ENCODE data around the gene PRG3.

Gene PRG3

GRCh38 chr11:57427727-57428082 is 46.8 kb upstream of the PRG3 start:
- H3K79me2 ChIP-seq (ENCODE audit: insufficient read depth, low read length), result peaks cover 32% of the 10 kb centered on the region
- H3K9me3 ChIP-seq (ENCODE audit: insufficient read depth, low read length), result no peaks in the 10 kb centered on the region
- peaks cover 9% of the 10 kb centered on the region; the same call in 1 of the 2 replicates for H3F3A ChIP-seq (ENCODE audit: insufficient read depth)
- peaks cover 15% of the 10 kb centered on the region for H3K36me3 ChIP-seq (ENCODE audit: low read length)
- H3K27me3 ChIP-seq (ENCODE audit: low read length), result no peaks in the 10 kb centered on the region
- peak overlapping the region; percentile 93 for H3K4me2 ChIP-seq (ENCODE audit: low read depth, low read length, poor library complexity, severe bottlenecking)
- H3K4me3 ChIP-seq (ENCODE audit: insufficient read depth, low read length, poor library complexity, severe bottlenecking), result no peak overlapping the region
- TF ChIP-seq CTCF (IDR thresholded peaks at IDR 0.05; ENCODE audit: insufficient read depth, low read length, poor library complexity, severe bottlenecking) (no peak), EZH2phosphoT487 (conservative IDR thresholded peaks at IDR 0.05; ENCODE audit: low read length) (no peak)
- no peaks in the 10 kb centered on the region; the same call in 1 of the 2 replicates for H4K20me1 ChIP-seq (ENCODE audit: low read depth, low read length)
- H3K9me2 ChIP-seq (replicated peaks; ENCODE audit: insufficient read depth, low read length), result no peaks in the 10 kb centered on the region
- peak overlapping the region; percentile 94; the same call in 1 of the 2 replicates for H3K9ac ChIP-seq (ENCODE audit: low read length)
- H3K27ac ChIP-seq (ENCODE audit: low read depth, low read length), result no peak overlapping the region
- H2AFZ ChIP-seq (ENCODE audit: low read depth, low read length, severe bottlenecking), result peak overlapping the region; percentile 96

GRCh38 chr11:57426929-57427726 is 46.2 kb upstream of the PRG3 start, which contains the start of gene SLC43A3:
Gene SLC43A3, minus strand, starts transcription at chr11:57427121. Its CDS starts 949 bp downstream, at chr11:57426172.
- Histone ChIP-seq H3K9ac (ENCODE audit: low read length) (peak within 1 kb of the TSS; percentile 94), H3K27ac (ENCODE audit: low read depth, low read length) (peak within 1 kb of the TSS; percentile 76), H3K4me2 (ENCODE audit: low read depth, low read length, poor library complexity, severe bottlenecking) (peak within 1 kb of the TSS; percentile 93), H2AFZ (ENCODE audit: low read depth, low read length, severe bottlenecking) (peak within 1 kb of the TSS; percentile 96), H3K36me3 (ENCODE audit: low read length) (peaks cover 16% of the 10 kb centered on the region), H3F3A (ENCODE audit: insufficient read depth) (peaks cover 9% of the 10 kb centered on the region; the same call in 1 of the 2 replicates), H3K79me2 (ENCODE audit: insufficient read depth, low read length) (peaks cover 38% of the 10 kb centered on the region), H3K27me3 (ENCODE audit: low read length) (no peaks in the 10 kb centered on the region), H3K9me2 (replicated peaks; ENCODE audit: insufficient read depth, low read length) (no peaks in the 10 kb centered on the region), H3K9me3 (ENCODE audit: insufficient read depth, low read length) (no peaks in the 10 kb centered on the region), H3K4me3 (ENCODE audit: insufficient read depth, low read length, poor library complexity, severe bottlenecking) (peak within 1 kb of the TSS; percentile 82), H4K20me1 (ENCODE audit: low read depth, low read length) (no peaks in the 10 kb centered on the region; the same call in 1 of the 2 replicates)
- TF ChIP-seq CTCF (IDR thresholded peaks at IDR 0.05; ENCODE audit: insufficient read depth, low read length, poor library complexity, severe bottlenecking) (no peak), EZH2phosphoT487 (conservative IDR thresholded peaks at IDR 0.05; ENCODE audit: low read length) (no peak)

DNA sequence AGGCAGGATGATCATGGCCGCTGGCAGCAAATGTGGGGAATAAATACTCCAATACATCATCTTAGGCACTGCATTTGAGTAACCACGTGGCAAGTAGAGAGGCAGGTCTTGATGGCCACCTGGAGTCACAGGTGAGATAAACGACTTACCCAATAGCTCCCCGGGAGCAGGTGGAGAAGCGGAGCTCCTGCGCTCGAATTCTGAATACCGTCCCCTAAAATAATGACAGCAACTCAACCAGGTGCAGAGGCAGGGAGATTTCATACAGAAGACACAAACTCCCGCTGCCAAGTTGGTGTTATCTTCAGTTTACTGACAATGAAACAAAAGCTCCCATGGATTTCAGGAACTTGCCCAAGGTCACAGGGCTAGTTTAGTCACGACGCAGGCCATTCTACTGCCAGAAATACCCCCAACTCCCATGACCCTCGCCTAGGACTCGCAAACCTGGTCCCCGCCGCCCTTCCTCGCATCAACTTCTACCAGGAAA is 45.5 kb upstream of the PRG3 start:
- peak overlapping the region; percentile 94 for H3K9ac ChIP-seq (ENCODE audit: low read length)

More for the DNA sequence above, 45.5 kb upstream of the PRG3 start:
- Histone ChIP-seq H3K79me2 (ENCODE audit: insufficient read depth, low read length) (peaks cover 45% of the 10 kb centered on the region), H3K9me2 (replicated peaks; ENCODE audit: insufficient read depth, low read length) (no peaks in the 10 kb centered on the region), H3F3A (ENCODE audit: insufficient read depth) (peaks cover 9% of the 10 kb centered on the region; the same call in 1 of the 2 replicates), H2AFZ (ENCODE audit: low read depth, low read length, severe bottlenecking) (peak overlapping the region; percentile 96), H3K27me3 (ENCODE audit: low read length) (no peaks in the 10 kb centered on the region), H3K9me3 (ENCODE audit: insufficient read depth, low read length) (no peaks in the 10 kb centered on the region), H3K27ac (ENCODE audit: low read depth, low read length) (peak overlapping the region; percentile 76), H3K36me3 (ENCODE audit: low read length) (peaks cover 23% of the 10 kb centered on the region), H3K4me3 (ENCODE audit: insufficient read depth, low read length, poor library complexity, severe bottlenecking) (peak overlapping the region; percentile 82), H3K4me2 (ENCODE audit: low read depth, low read length, poor library complexity, severe bottlenecking) (peak overlapping the region; percentile 93), H4K20me1 (ENCODE audit: low read depth, low read length) (no peaks in the 10 kb centered on the region; the same call in 1 of the 2 replicates)
- TF ChIP-seq EZH2phosphoT487 (conservative IDR thresholded peaks at IDR 0.05; ENCODE audit: low read length) (no peak), CTCF (IDR thresholded peaks at IDR 0.05; ENCODE audit: insufficient read depth, low read length, poor library complexity, severe bottlenecking) (no peak)
